Activated CD4-positive, alpha-beta T cell treated with anti-CD3 and anti-CD28 coated beads, Interleukin-2, Interleukin-6, amounts not matched to agents 100 ng/mL and 50 ng/mL, durations not matched to agents 16 hours and 8 hours (primary cell): Measurements from ENCODE around the gene PYROXD2.
A peak's percentile ranks its signal among the peaks of the same experiment; 100 is the strongest.
"Not testable (repeated sequence)": the region's sequence is repeated elsewhere in the genome, so short reads cannot be mapped to it uniquely, and the experiment has no call there.

ENCODE experiments used
- DNase-seq: peaks from one replicate; pipeline ENCODE4 v3.0.0-alpha.2; 2020

The PYROXD2 gene

DNA sequence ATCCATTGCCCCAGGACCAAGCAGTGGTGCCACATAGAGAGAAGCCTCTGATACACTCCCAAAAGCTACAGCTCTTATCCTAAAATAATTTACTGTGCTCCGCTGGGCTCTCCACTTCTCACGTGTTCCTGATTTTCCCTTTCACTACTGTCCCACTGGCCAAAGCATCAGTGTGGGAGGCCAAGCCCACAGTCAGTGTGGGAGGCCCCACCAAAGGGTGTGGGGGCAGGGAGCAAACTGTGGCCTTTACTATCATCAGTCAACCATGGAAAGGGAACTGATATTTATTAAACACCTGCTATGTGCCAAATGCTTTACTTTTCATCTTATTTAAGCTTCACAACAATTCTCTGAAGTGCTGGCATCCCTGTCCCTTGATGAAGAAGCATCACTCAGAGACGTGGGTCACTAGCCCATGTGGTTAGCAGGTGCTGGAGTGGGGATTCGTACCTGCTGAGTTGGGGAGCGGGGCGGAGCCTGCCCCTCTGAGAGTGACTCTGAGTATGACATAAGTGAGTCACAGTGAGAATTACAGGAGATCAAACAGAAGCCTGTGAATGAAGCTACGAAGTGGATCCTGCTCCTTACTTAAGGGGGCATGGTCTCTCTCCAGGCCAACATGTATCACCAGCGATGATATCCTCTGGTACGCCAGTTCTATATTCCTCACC lies 50.4 kb downstream of the PYROXD2 start:
- no peak for DNase-seq

DNA sequence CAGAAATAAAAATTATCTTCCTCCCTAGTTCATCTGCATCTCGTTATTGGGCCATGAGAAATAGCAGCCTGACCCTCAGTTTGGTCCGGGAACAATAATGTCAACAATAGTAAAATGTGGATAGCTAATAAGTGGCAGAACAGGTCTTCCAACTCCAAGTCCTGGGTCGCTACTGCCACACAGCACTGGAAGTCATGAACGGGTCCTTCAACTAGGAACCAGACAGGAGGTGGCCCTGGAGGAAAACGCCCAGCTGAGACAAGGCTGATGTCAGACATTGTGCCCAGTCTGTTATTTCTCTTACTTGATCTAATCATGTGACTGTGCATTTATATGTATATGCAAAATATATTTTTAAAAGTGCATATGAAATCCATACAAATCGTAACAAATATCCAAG lies 51.8 kb downstream of the PYROXD2 start:
- no peak for DNase-seq

DNA sequence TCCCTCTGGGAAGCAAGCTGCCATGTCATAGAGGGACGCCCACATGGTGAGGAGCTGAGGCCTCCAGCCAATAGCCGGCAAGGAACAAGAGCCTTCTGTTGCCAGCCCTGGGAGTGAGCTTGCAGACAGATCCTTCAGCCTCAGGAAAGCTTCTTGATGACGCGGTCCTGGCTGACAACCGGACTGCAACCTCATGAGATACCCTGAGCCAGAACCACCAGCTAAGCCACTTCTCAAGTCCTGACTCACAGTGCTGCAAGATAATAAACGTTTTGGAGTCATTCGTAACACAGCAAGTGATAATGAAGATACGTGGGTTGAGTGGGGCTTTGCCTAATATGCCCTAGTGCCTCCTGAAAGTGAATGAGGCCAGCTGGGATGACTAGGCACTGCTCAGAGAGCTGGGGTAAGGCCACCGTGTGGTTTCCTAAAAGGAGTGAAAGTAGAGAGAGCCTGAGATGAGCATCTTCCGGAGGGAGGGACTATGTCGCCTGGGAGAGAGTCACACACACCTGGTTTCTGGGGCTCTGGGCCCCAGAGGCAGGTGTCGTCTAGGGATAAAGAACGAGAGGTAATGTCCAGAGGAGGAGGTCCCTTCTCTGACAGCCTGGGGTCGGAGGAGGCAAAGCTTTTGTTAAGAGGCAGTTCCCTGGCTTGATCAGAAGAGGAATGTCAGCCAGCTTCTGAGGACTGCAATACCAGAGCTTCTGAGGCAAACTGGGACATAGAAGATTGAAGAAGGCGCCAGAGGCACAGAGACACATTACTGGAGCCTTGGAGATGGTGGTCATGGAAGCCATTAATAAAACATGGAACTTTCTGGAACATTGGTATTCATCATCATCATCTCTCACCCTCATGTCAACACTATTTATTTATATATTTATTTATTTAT lies 53.6 kb downstream of the PYROXD2 start:
- DNase-seq = peak; percentile 79

DNA sequence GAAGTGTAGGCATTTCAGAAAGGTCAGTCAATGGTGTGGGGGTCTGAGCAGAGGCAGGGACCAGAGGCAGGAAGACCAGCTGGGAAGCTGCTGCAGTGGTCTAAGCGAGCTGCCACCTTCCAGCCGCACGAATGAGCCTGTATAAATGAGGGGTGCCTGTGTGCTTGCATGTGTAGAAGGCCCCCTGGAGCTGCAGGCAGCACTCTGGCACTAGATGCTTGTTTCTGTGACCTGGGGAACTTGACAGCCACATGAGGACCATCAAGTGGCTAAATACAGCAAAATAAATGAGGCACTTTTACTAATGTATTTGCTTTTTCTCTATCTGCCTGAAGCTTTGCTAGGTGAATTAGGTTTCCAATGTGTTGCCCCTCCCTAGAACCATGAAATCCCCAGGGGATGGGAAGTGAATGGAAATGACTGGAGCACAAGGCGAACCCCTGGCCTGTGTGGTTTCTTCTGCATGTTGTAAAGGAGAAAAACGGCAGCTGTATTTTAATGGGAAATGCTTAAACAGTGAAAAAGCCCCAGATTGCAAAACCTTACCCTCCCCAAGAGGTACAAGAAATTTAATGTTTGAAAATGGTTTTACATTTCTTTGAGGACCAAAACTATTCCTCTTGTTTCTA lies 57.7 kb downstream of the PYROXD2 start:
- DNase-seq = no peak

DNA sequence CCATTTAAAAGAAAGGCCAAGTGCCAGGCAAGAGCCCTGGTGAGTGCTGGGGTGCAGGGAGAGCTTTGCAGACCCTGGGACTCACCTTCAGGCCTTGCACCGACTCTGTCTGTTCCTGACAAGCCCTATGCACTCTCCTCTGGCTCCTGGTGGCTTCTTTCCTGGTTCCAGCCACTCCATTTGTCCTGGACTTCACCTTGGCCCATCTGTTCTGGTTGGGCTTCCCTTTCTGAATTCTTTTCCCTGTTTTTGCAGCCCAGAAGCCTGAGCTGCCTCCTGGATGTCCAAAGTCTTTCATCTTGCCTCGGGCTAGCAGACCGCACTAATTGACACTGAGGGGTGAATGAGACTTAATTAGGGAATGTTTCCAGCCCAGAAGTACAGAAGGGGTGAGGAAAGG lies 60.5 kb downstream of the PYROXD2 start:
- DNase-seq = no peak

DNA sequence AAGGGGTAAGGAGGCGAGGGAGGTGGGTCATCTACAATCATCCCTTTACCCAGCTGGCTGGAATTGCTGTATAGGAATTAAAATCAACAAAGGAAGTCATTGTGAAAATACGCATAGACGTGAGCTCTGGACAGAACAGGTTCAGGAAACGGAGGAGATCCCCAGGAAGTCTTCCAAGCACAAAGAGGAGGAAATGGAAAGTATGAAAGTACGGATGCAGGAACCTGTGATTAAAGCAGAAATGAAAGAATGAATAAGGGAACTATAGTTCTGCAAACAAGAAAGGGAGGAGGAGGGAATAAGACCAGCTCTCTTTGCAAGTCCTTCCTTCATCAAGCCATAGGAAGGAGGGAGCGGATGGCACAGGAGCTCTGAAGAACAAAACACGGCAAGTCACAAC lies 61.8 kb downstream of the PYROXD2 start:
- DNase-seq = no peak

DNA sequence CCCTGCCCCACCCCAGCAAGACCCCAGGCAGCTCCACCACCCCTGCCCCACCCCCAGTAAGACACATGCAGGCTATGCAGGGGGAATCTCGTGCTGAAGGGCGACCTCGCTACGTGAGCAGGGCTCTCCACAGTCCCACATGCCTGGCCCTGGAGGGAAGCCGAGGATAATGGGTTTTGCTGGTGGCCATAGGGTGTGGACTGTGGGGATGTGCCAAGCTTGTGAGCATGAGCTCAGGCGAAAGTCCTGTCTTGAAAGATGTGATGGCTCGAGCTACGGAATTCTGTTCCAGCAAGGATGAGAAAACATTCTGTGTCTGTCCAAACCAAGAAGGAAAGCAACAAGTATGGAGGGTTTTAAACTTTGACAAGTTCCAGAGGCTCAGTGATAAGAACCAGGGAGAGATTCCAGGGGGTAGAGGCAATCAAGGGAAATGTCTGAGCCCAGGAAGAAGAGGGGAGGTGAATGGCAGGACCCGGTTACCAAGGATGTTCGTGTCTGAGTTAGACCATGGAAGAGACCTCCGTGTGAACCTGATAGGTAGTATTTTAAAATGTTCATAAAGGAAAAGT lies 63.1 kb downstream of the PYROXD2 start:
- DNase-seq = no peak

DNA sequence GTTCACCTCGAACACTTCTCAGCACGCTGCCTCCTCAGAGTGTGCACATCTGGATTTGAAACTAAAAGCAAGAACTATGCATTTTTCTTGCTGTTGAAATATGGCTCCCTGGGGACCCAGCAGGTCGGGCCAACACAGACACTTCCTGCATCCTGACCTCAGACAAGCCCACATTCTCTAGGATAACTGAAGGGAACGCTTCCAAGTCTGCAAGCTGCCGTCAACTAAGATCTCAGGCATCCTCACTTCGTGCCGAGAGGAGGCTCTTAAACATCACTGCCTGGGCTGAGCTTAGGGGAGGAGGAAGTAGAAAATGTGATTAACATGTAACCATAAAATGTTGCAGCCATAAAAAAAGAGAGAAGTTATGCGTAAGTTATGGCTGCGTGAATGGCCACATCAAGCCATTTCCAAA lies 65.5 kb downstream of the PYROXD2 start:
- no peak for DNase-seq

DNA sequence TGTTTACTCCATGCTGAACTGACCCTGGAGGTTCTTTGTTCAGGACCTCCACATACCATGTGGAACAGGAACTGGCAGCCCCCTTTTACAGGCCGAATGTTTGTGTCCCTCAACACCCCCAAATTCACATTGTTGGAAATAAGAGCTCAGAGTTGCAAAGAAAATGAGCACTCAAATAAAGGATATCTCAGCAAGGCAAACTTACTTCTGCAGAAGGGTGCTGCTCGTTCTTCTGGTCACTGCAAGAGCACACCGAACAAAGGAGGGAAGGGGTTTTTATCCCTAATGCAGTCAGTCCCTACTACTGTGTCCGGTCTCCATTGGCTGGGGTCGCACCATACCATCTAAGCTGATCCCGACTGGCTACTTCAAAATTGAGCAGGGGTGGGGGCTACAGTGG lies 68.1 kb downstream of the PYROXD2 start:
- no peak for DNase-seq

DNA sequence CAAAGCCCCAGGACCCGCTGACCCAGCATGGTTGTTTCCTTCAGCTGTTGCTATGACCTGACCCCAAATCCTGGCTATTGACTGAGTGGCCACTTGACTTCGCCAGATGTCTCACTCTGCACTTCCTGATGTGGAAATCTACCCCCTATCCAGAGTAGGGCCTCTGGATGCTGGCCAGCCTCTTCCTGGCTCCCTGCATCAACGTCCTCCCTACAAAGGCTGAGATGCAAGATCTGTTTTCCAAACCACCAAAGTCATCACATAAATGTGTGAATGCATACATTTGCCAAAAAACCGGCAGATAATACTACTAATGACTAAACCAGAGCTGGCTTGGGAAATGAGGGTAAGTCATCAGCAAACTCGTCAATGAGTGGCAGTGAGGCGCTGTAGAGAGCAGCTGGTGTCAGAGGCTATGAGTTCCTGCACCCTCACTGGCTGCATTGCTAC lies 70.4 kb downstream of the PYROXD2 start:
- DNase-seq = no peak

DNA sequence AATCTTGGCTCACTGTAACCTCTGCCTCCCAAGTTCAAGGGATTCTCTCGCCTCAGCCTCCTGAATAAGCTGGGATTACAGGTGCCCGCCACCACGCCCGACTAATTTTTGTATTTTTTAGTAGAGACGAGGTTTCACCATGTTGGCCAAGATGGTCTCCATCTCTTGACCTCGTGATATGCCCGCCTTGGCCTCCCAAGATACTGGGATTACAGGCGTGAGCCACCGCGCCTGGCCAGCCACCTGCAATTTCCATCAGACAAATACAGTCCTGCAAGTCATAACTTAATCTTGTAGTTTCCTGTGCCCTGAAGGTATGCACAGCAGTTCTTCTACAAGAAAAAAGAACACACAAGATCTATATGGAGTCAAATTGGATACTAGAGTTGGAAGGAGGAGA lies 73.3 kb downstream of the PYROXD2 start:
- not testable (repeated sequence) for DNase-seq

DNA sequence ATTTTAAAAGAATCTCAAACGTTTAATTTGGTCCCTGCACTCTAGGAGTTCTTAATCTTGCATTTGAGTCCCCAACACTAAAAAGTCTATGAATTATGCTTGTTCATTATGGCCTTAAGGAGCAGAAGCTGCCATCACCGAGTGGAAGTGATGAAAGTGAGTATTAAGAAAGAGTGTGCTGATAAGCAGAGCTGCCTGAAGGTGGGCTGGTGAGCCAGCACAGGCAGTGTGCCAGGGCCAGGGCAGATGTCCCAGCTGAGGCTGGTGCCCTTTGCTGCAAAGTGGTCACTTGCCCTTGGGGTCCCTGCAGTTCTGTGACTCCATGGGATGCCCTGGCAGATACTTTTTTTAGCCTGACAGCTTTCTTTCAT lies 74.1 kb downstream of the PYROXD2 start:
- DNase-seq = no peak

DNA sequence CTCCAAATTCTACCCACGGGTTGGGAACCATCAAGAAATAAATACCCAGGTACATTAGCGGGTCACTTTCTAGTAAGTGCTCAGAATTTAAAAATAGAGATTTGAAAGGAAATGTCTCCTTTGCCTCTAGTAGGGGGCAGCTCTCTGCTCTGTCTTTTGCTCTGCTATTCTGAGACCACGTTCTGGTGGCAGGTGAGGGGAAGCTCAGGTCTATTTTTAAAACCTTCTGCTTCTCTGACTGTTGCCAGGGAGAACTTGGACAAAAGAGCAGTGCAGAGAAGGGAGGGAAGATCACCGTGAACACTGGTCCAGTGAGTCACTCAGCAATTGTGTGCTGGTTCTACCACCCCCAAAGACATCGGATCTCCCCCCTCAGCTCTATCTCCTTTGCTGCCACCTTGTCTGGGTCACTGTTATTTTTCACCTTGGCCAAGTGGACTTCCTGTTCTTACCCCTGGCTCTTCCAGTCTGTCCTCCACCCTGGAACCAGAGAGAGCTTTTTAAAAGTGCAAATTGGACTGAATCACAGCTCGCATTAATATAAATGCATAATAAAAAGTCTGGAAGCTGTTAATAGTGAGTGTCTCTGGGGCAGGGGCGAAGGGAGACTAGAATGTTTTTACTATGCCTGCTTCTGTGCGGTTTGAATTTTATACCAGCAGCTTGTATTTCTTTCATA lies 74.6 kb downstream of the PYROXD2 start:
- no peak for DNase-seq

DNA sequence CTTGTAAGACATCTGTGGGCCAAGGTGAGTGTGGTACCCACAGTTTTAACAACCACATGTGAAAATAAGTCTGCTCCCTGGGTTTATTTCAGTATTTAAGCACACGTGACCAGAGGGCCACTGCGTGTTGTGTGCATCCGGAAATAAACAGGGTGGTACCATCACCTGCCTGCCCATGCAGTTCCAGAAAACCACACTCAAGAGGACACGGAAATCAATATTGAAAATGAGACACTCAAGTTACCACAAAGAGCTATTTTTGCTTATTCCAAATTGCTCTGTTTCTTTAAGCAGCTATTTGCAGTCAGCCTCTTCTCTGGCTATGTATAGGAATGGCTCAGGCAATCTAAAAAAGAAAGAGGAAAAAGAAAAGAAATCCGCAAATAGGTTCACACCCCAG lies 75.2 kb downstream of the PYROXD2 start:
- DNase-seq = peak; percentile 32

DNA sequence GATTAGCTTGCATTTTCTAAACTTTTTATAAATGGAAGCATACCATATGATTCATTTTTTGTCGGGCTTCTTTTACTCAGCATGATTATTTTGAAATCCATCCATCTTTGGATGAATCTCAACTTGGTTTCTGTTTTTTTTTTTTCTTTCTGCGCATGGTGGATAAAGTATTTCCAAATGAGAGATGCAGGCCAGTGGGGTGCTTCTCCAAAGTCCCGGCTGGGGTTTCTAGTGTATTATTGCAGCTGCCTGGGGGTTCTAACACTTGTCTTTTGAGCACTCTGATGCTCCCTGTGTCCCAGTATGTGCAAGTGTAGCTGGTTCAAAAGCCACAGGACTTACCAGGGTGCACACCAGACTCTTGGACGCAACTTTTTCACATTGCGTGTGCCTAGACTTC lies 76.1 kb downstream of the PYROXD2 start:
- no peak for DNase-seq

DNA sequence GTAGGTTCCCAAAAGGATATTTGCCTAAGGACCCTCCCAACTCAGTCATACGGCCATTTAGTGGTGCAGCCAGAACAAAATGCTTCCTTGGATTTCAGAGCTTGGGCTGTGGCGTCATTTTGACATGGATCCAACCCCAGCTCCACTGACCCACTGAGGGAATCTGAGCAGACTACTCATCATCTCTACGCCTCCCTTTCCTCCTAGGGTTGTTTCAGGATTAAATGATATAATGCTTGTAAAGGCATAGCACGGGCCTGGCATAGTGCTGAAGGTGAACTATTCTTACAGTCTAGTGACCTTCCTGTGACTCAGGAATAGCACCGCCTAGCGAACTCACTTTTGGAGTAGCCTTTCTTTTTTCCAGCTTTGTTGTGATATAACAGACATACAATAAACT lies 76.7 kb downstream of the PYROXD2 start:
- DNase-seq = no peak

DNA sequence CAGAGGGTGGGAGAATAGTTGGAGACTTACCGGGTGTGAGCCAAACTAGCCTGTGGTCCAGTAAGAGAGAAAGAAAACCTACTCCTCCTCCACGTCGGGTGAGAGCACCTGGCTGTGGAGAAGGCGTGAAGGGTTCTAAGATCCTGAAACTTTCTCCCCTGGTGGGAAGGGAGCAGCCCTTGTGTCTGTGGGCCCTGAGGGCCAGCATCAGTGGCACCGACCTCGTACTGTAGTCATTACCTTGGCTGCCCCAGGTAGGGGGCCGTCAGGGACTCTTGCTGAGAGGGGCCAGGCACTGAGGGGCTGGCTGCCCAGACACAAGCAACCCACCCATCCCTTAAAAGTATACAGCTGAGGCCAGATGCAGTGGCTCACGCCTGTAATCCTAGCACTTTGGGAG lies 77.5 kb downstream of the PYROXD2 start:
- no peak for DNase-seq
